DMS53 (cell line): ENCODE data around the gene SERINC5.
"Not testable (repeated sequence)": the region's sequence is repeated elsewhere in the genome, so short reads cannot be mapped to it uniquely, and the experiment has no call there.

Experiments
- DNase-seq: peaks from one replicate; lab custom pipeline; 2025; lab: John Stamatoyannopoulos, UW

SERINC5 gene

DNA sequence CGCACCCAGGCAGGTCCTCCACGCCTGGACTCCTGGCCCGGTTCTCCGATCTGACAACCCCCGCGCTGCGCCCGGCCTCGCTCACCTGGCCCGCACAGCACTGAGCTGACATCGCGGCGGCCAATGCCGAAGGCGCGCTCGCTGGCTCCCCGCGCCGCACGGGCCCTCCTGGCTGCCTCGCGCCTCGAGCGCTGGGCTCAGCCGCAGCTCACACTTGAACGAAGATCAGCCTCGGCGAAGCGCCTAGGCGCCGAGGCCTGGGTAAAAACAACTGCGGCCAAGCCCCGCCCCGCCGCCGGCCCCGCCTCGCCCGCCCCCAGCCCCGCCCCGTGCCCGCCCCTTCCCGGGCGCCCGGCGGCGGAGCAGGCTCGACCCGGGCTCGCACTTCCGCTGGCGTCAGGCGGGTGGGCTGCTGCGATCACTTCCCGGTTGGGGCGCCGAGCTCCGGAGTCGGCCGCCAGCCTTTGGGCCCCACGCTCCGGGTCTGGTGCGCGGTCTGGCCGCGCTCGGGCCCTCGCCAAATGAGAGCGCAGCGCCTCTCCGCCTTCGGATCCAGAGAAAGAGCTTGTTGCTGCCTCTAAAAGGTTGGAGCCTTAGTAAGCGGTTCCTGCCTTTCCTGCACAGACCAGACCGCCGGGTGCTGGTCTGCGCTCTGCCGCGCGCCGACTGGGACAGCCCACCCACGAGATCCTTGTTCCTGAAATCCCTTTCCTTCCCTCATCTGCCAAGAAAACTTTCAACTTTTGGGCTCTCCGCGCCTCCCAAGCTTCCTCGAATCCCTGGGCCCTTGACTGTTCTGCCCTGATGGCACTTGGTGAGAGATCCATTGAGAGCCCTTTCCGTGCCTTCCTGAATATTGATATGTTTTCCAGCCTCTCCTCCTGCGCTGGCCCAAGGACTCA is at the start of gene SERINC5:
TSS of gene SERINC5 (minus strand) at position 238 of the 902 bp plus-strand sequence. CDS start at position 112, 126 bp downstream.
- peak; percentile 92 for DNase-seq

DNA sequence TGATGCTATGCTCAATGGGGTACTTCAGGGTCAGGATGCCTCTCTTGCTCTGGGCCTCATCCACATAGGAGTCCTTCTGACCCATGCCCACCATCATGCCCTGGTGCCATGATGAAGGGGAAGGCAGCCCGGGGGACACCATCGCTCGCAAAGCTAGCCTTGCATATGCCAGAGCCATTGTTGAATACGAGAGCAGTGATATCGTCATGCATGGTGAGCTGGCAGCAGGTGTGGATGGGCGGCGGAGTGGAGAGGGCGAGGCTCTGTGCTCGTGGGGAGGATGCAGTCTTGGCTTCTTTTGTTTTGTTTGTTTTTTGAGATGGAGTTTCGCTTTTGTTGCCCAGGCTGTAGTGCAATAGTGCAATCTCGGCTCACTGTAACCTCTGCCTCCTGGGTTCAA is 46.8 kb upstream of the SERINC5 start:
- DNase-seq: no peak

DNA sequence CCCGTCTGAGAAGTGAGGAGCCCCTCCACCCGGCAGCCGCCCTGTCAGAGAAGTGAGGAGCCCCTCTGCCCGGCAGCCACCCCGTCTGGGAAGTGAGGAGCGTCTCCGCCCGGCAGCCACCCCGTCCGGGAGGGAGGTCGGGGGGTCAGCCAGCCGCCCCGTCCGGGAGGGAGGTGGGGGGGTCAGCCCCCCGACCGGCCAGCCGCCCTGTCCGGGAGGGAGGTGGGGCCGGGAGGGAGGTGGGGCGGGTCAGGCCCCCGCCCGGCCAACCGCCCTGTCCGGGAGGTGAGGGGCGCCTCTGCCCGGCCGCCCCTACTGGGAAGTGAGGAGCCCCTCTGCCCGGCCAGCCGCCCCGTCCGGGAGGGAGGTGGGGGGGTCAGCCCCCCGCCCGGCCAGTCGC is 45.5 kb upstream of the SERINC5 start:
- not testable (repeated sequence) for DNase-seq

DNA sequence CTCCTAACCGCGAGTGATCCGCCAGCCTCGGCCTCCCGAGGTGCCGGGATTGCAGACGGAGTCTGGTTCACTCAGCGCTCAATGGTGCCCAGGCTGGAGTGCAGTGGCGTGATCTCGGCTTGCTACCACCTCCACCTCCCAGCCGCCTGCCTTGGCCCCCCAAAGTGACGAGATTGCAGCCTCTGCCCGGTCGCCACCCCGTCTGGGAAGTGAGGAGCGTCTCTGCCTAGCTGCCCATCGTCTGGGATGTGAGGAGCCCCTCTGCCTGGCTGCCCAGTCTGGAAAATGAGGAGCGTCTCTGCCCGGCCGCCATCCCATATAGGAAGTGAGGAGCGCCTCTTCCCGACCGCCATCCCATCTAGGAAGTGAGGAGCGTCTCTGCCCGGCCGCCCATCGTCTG is 44.9 kb upstream of the SERINC5 start:
- not testable (repeated sequence) for DNase-seq

DNA sequence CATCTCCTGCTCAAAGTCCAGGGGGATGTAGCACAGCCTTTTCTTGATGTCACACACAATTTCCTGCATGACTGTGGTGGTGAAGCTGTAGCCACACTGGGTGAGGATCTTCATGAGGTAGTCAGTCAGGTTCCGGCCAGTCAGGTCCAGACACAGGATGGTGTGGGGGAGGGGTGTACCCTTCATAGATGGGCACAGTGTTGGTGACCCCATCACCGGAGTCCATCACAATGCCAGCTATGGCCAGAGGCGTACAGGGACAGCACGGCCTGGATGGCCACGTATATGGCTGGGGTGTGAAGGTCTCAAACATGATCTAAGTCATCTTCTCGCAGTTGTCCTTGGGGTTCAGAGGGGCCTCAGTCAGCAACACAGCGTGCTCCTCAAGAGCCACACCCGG is 44.3 kb upstream of the SERINC5 start:
- DNase-seq: no peak

DNA sequence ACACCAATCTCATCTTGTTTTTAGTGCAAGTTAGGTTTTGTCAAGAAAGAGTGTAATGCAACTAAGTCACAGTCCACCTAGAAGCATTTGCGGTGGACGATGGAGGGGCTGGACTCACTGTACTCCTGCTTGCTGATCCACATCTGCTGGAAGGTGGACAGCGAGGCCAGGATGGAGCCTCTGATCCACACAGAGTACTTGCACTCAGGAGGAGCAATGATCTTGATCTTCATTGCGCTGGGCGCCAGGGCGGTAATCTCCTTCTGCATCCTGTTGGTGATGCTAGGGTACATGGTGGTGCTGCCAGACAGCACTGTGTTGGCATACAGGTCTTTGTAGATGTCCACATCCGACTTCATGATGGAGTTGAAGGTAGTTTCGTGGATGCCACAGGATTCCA is 43.8 kb upstream of the SERINC5 start:
- no peak for DNase-seq

DNA sequence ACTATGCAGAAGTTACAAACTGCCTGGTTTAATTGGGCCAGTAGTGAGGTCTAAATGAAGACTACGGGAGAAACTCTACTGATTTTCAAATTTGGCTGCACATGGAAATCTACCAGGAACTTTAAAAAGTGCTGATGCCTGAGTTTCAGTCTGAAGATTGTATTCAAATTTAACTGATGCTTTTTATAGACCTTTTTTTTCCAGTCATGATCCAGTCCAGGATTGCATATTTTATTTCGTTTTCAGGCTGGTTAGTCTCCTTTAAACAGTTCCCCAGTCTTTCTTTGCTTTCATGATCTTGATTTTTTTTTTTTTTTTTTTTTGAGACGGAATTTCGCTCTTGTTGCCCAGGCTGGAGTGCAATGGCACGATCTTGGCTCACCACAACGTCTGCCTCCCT is 40.3 kb upstream of the SERINC5 start:
- DNase-seq: no peak

DNA sequence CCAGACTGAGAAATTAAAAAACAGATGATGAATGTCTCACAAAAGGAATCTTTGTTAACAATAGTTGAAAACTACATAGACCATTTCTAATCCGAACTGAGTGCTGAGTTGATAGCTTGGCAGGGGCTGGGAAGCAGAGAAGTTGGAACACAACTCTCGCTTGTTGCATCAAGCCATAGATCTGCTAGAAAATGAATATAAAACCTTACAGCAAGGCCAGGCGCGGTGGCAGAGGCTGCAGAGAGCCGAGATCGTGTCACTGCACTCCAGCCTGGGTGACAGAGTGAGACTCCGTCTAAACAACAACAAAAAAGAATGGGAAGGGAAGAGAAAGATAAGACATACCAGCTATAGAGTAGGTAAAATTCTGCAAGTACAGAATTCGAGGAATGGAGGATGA is 35.9 kb upstream of the SERINC5 start:
- no peak for DNase-seq

DNA sequence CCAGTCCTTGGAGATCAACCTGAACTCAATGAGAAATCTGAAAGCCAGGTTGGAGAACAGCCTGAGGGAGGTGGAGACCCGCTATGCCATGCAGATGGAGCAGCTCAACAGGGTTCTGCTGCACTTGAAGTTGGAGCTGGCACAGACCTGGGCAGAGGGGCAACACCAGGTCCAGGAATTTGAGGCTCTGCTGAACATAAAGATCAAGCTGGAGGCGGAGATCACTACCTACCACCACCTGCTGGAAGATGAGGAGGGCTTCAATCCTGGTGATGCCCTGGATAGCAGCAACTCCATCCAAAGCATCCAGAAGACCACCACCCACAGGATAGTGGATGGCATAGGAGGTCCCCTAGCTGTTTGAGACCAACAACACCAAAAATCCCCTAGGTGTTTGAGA is 33.5 kb upstream of the SERINC5 start:
- no peak for DNase-seq

DNA sequence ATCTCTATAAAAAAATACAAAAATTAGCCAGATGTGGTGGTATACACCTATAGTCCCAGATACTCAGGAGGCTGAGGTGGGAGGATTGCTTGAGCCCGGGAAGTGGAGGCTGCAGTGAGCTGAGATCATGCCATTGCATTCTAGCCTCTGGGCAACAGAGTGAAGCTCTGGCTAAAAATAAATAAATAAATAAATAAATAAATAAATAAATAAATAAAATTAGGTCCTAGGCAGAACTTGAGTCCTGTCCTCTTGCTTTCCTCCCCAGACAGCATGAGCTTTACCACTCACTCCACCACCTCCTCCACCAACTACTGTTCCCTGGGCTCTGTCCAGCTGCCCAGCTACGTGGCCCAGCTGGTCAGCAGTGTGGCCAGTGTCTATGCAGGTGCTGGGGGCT is 32.3 kb upstream of the SERINC5 start:
- DNase-seq: no peak

DNA sequence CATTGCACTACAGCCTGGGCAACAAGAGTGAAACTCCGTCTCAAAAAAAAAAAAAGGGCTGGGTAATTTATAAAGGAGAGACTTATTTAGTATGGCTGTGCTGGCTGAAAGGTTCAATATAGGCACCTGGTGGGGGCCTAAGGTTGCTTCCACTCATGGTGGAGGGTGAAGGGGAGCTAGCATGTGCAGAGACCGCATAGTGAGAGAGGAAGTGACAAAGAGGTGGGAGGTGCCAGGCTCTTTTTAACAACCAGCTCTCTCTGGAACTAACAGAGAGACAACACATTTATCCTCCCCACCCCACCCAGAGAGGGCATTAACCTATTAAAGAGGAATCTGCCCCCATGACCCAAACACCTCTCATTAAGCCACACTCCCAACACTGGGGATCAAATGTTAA is 28.9 kb upstream of the SERINC5 start:
- DNase-seq: no peak

DNA sequence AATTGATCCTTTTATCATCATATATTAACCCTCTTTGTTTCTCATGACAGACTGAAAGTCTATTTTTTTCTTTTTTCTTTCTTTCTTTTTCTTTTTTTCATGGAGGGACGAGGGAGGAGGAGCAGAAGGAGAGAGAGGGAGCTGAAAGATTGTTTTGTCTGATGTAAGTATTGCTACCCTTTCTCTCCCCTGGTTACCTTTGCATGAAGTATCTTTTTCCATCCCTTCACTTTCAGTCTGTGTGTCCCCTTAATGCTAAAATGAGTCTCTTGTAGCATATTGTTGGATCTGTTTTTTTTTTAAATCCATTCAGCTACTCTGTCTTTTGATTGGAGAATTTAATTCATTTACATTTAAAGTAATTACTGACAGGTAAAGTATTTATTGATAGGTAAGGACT is 27.5 kb upstream of the SERINC5 start:
- DNase-seq: no peak

DNA sequence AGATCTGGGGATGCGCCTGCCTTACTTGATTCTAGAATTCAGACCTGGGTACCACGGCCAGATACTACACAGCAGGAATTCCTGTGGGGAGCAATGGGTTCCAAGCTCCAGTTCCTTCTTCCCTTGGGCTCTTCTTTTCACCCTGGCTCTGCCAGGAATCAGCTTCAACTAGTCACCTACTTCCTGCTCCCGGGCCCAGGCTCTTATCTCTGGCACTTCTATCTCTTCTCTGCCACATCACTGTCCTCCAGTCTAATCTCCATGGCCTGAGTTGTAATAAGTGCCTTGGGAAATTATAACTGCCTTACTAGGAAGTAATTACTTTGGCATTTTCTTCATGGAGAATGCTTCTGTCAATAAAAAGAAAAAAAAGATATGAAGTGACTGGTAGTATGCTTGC is 26.2 kb upstream of the SERINC5 start:
- peak; percentile 9 for DNase-seq

DNA sequence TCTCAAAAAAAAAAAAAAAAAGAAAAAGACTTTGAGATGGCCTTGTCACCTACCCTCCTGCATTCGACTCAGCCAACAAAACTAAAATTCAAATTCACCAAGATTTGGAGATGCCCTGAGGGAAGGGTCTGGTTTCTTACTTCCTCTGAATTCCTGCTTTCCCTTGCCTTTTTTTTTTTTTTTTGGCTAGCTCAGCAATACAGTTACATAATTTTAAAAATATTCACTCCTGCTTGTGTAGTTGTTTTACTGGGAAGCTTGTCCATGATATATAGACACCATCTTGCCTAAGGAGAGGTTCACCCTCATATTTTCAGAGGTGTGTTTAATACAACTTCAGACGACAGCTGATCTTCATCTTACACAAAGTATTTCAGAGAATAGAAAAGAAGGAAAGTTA is 21.3 kb upstream of the SERINC5 start:
- DNase-seq: no peak

DNA sequence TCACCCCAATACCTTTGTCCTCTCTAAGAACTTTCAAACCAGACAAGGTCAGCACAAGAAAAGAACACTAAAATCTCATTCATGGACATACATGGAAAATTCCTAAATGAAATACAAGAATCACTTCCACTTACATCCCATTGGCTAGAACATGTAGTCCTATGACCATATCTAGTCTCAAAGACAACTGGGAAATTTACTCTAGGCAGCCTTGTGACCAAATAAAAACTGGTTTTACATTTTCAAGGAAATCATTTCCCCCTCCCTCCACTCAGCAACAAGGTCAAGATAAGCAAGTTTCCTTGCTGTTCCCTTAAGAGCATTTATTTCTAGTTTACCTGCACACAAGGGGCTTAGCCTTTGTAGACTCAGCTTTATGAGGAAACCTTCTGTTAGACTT is 20.3 kb upstream of the SERINC5 start:
- no peak for DNase-seq

DNA sequence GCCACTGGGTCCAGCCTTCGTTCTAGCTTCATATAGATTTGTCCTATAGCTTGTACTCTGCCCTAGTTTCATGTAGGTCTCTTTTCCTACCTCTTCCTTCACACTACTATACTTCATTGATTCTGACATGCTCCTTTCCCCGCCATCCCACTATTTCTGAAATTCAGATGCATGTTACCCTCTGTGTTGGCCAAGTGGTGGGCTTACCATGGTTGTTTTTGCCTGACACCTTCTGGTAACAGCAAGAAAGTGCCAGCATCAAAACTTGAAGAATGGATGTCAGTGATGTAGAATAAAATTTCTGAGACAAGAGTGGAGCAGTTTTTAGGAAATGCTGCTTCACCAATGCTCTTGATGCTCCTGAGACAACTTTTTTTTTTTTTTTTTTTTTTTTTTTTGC is 19.5 kb upstream of the SERINC5 start:
- peak; percentile 29 for DNase-seq

DNA sequence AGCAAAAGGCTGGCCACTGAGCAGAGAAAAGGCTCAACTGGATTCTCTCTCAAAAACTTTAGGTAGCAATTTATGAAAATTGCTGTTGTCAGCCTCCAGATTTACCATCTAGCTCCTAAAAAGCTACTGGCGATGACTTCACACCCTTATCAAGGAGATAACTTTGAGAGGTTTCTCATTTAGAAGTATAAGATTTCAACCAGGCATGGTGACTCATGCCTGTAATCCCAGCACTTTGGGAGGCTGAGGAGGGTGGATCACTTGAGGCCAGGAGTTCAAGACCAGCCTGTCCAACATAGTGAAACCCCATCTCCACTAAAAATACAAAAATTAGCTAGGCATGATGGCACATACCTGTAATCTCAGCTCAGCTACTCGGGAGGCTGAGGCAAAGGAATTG is 14.7 kb upstream of the SERINC5 start:
- not testable (repeated sequence) for DNase-seq

DNA sequence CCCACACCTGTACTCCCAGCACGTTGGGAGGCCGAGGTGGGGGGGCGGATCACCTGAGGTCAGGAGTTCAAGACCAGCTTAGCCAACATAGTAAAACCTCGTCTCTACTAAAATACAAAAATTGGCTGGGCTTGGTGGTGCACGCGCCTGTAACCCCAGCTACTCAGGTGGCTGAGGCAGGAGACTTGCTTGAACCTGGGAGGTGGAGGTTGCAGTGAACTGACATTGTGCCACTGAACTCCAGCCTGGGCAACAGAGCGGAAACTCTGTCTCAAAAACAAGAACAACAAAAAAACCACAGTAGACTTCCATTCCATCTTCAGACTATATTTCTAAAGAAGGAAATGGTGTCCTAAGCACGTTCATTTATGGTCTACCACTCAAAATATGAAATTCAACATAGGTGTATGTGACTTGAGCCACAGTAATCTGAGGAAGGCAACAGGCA is 14.2 kb upstream of the SERINC5 start:
- DNase-seq: no peak

DNA sequence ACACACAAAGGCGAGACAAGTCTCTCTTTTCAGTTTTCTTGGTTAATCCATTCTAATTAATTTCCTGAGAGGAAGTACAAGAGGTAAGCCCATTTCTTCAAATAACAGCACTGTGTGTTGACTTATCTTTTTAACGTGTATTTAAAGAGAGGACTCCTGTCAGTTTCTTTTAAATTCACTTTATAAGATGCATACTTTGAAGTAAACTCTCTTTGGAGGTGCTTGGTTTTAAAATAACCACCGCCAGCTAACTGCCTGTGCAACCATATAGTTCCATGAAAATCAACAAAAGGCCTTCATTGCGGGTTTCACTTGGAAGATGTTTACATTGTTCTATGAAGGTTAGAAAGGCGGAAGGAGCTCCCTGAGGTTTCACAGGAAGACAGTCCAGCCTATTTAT is 13.1 kb upstream of the SERINC5 start:
- DNase-seq: no peak

DNA sequence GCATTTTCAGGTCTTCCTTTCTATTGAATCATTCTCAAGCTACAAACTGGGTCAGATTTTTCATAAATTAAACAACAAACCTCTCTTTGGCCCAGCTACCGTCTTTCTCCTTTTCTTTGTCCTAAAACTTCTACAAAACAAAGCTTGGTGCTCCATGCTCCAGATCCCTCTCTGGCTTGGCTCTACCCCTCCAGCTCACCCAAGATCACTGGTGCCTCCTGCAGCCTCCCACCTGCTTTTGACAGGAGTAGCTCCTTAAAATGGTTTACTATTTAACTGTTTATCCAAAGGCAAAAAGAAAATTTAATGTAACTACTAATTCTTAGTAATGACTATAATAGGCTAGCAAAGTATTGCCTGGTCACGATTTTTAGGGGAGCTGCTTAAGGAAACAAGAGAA is 10.7 kb upstream of the SERINC5 start:
- no peak for DNase-seq

DNA sequence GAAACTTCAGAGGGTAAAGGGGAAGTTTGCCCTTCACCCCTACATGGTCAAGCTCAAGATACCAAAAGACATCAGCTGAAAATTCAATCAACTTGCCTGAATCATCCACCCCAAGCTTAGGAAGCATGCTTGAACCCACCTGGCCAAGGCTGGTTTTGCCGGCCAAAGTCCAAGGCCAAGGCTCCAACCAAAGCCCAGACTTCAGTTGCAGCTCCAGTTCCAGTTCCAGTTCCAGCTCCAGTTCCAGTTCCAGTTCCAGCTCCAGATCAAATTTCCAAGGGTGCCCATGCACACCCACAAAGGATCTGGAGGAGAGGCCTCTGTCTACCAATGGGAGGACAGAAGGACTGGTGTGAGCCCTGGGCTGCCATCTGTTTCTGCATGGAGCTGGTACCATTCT is 4.6 kb upstream of the SERINC5 start:
- DNase-seq: peak; percentile 25

DNA sequence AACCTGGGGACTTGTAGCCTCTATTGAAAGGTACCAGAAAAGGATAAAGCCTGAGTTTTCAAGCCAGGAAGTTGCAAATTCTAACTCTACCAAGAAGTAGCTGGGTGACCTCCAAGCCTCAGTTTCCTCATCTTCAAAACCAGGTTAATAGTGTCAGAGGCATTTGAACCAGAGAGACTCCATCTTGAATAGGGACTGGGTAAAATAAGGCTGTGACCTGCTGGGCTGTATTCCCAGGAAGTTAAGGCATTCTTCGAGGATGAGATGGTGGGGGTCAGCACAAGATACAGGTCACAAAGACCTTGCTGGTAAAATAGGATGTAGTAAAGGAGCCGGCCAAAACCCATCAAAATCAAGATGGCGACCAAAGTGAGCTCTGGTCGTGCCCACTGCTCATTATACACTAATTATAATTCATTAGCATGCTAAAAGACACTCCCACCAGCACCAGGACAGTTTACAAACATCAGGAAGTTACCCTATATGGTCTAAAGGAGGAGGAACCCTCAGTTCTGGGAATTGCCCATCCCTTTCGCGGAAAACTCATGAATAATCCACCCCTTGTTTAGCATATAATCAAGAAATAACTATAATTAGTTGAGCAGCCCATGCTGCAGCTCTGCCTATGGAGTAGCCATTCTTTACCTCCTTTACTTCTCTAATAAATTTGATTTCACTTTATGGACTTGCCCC is 3.8 kb upstream of the SERINC5 start:
- DNase-seq: no peak

DNA sequence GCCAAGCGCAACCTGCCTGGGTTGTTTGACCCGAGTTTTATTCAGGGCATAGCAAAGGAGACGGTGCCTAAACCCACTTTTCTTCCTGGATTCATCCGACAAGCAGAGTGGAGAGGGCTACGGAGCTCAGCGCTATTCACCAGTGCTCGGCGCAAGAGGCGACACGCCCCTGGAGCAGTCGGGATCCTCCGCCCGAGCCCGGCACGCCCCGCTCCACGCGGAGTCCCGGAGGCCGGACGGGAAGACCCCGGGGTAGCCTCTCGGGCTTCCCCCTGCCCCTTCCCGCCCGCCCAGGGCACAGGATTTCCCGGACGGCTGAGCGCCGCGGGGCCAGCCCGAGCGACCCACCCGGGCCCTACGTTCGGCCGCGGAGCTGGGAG is 427 bp downstream of the SERINC5 start:
- DNase-seq: peak; percentile 85
